CD14-positive monocyte (primary cell): ENCODE measurements around the gene RIMBP2. TPM values are rescaled to one million over a fixed set of nuclear protein-coding genes. Genes with fewer than 3 reads are reported as not detected.

Experiments
- DNase-seq, 3 donors: peaks; one replicate each; pipeline ENCODE4 v3.0.0-alpha.2; 2011 to 2022
- H2AFZ ChIP-seq: 2 replicates; pipeline ENCODE4 v1.6.0; 2012; ENCODE audit warnings: mild to moderate bottlenecking, low read depth, low read length, inconsistent platforms; ENCODE audit not compliant: insufficient read depth, poor library complexity, severe bottlenecking
- H3K27ac ChIP-seq, 2 donors: 1 replicate in 1 of 2; 2 replicates in 1 of 2; pipeline ENCODE4 v1.5.1; 2012 to 2013; ENCODE audit warnings: low read length in 2 of 2, control low read depth in 1 of 2, inconsistent platforms in 1 of 2, low read depth in 1 of 2, mild to moderate bottlenecking in 1 of 2
- H3K27me3 ChIP-seq, 2 donors: one replicate each; pipeline versions ENCODE4 v1.6.0 to v1.6.1; 2011 to 2013; ENCODE audit warnings: low read length in 2 of 2; ENCODE audit not compliant: control insufficient read depth in 2 of 2, insufficient read depth in 2 of 2
- H3K36me3 ChIP-seq, 2 donors: replicated peaks in 1 of 2; 1 replicate in 1 of 2; 2 replicates in 1 of 2; pipeline versions ENCODE4 v1.5.1 to v1.6.1; 2012 to 2013; ENCODE audit warnings: low read length in 2 of 2, control low read depth in 1 of 2, inconsistent platforms in 1 of 2, mild to moderate bottlenecking in 1 of 2; ENCODE audit not compliant: insufficient read depth in 2 of 2, control insufficient read depth in 1 of 2
- H3K4me1 ChIP-seq, 2 donors: 1 replicate in 1 of 2; 2 replicates in 1 of 2; pipeline versions ENCODE4 v1.5.1 to v1.6.1; 2012 to 2013; ENCODE audit warnings: low read length in 2 of 2, control low read depth in 1 of 2, inconsistent platforms in 1 of 2, mild to moderate bottlenecking in 1 of 2, moderate library complexity in 1 of 2; ENCODE audit not compliant: insufficient read depth in 2 of 2, control insufficient read depth in 1 of 2
- H3K4me2 ChIP-seq: replicated peaks from 2 replicates; pipeline ENCODE3; 2012; ENCODE audit warnings: low read length, moderate library complexity, mild to moderate bottlenecking; ENCODE audit not compliant: poor library complexity, severe bottlenecking; ENCODE audit errors: extremely low read depth
- H3K4me3 ChIP-seq, 3 experiments: fragments of 200-600 bp in 1 of 3; sonication (generic) in 1 of 3; replicated peaks in 1 of 3; 1 replicate in 2 of 3; 2 replicates in 1 of 3; pipeline ENCODE4 v1.5.1; 2011 to 2013; ENCODE audit warnings: low read length in 3 of 3, mild to moderate bottlenecking in 3 of 3, control low read depth in 2 of 3, low read depth in 2 of 3, inconsistent platforms in 1 of 3, moderate library complexity in 1 of 3
- H3K79me2 ChIP-seq: 2 replicates; pipeline ENCODE4 v1.6.0; 2012; ENCODE audit warnings: mild to moderate bottlenecking, control low read depth, inconsistent platforms, low read length, moderate library complexity; ENCODE audit not compliant: insufficient read depth
- H3K9ac ChIP-seq: 2 replicates; pipeline ENCODE4 v1.6.0; 2017; ENCODE audit warnings: low read length, mild to moderate bottlenecking; ENCODE audit not compliant: insufficient read depth, poor library complexity, severe bottlenecking
- H3K9me3 ChIP-seq, 2 donors: replicated peaks in 1 of 2; 1 replicate in 1 of 2; 2 replicates in 1 of 2; pipeline versions ENCODE4 v1.5.1 to v1.6.1; 2012 to 2013; ENCODE audit warnings: low read length in 2 of 2, control low read depth in 1 of 2; ENCODE audit not compliant: control insufficient read depth in 1 of 2, insufficient read depth in 1 of 2
- H4K20me1 ChIP-seq: 2 replicates; pipeline ENCODE4 v1.6.0; 2012; ENCODE audit warnings: mild to moderate bottlenecking, low read length, control low read depth, moderate library complexity; ENCODE audit not compliant: insufficient read depth
- H3K27ac Mint-ChIP-seq, 7 donors: one replicate each; pipeline ENCODE4 v1.8.0; 2020; ENCODE audit warnings: mild to moderate bottlenecking in 7 of 7, mixed read lengths in 7 of 7, moderate library complexity in 6 of 7, inconsistent platforms in 2 of 7
- H3K27me3 Mint-ChIP-seq, 3 donors: one replicate each; pipeline ENCODE4 v1.8.0; 2021 to 2022; ENCODE audit warnings: low read depth in 3 of 3, mild to moderate bottlenecking in 3 of 3, mixed read lengths in 3 of 3, moderate library complexity in 3 of 3, inconsistent platforms in 1 of 3
- H3K36me3 Mint-ChIP-seq, 2 donors: one replicate each; pipeline ENCODE4 v1.8.0; 2020; ENCODE audit warnings: mixed read lengths in 2 of 2, inconsistent platforms in 1 of 2, mild to moderate bottlenecking in 1 of 2
- H3K4me1 Mint-ChIP-seq: one replicate; pipeline ENCODE4 v1.8.0; 2020; ENCODE audit warnings: mild to moderate bottlenecking, mixed read lengths
- H3K4me3 Mint-ChIP-seq, 2 donors: one replicate each; pipeline ENCODE4 v1.8.0; 2020; ENCODE audit warnings: mild to moderate bottlenecking in 2 of 2, mixed read lengths in 2 of 2, moderate library complexity in 1 of 2
- H3K9me3 Mint-ChIP-seq, 7 donors: one replicate each; pipeline ENCODE4 v1.8.0; 2020 to 2022; ENCODE audit warnings: mixed read lengths in 7 of 7, mild to moderate bottlenecking in 6 of 7, moderate library complexity in 6 of 7, inconsistent platforms in 2 of 7
- CTCF ChIP-seq: fragments of 200-600 bp; IDR thresholded peaks from one replicate; pipeline ENCODE4 v1.8.0; 2022; ENCODE audit warnings: antibody characterized with exemption, mild to moderate bottlenecking
- WGBS: methylation state at CpG from one replicate; pipeline ENCODE4 v1.1.5; 2013; ENCODE audit warnings: missing lambda C conversion rate; ENCODE audit not compliant: insufficient coverage; 5-methylcytosine and 5-hydroxymethylcytosine counted together
- intact Hi-C, 2 donors: fragments of 100-400 bp; cut with micrococcal nuclease; formaldehyde crosslinking; loops; one replicate each; pipeline versions ENCODE4 v1.15.0 to v1.15.1; 2023
- polyA plus RNA-seq, 3 donors: library from polyadenylated mRNA; depleted of rRNA in 1 of 3; unstranded in 2 of 3; stranded (reverse) in 1 of 3; fragments of 300-500 nt in 2 of 3; fragments of >200 nt in 1 of 3; fragmentation: Illumina TruSeq in 2 of 3; gene quantifications; 1 replicate in 2 of 3; 2 replicates in 1 of 3; pipeline ENCODE4 v1.2.3, GENCODE V29; 2012 to 2021

Gene RIMBP2
- polyA plus RNA-seq, 3 donors: not detected

GRCh38 chr12:130602251-130602650 is 113.8 kb downstream of the RIMBP2 start:
- Histone ChIP-seq H3K27me3 (no peaks in the 10 kb centered on the region), H3K79me2 (no peaks in the 10 kb centered on the region), H3K27ac (no peak overlapping the region), H3K36me3 (no peaks in the 10 kb centered on the region), H3K9me3 (peaks cover 8 to 9% of the 10 kb centered on the region in 2 donors), H4K20me1 (no peaks in the 10 kb centered on the region), H3K4me3 (no peak overlapping the region), H3K4me1 (no peaks in the 10 kb centered on the region), H3K9ac (no peak overlapping the region), H3K4me2 (no peak overlapping the region), H2AFZ (no peak overlapping the region)
- H3K27ac Mint-ChIP-seq: no peak overlapping the region
- no peak overlapping the region for H3K4me3 Mint-ChIP-seq
- H3K36me3 Mint-ChIP-seq: no peaks in the 10 kb centered on the region
- no peak for DNase-seq
- H3K4me1 Mint-ChIP-seq: no peaks in the 10 kb centered on the region
- H3K9me3 Mint-ChIP-seq: peaks cover 2 to 16% (median 7%) of the 10 kb centered on the region in 7 donors
- H3K27me3 Mint-ChIP-seq: peaks cover 0 to 3% (median 2%) of the 10 kb centered on the region in 3 donors
- 93% methylated on average over 8 of the region's 8 CpGs for WGBS
- no peak for TF ChIP-seq CTCF
- intact Hi-C loops: no loop called here

GRCh38 chr12:130601327-130601726 is 114.8 kb downstream of the RIMBP2 start:
- no peaks in the 10 kb centered on the region for H3K79me2 ChIP-seq
- Mint-ChIP-seq H3K9me3 (peaks cover 2 to 17% (median 9%) of the 10 kb centered on the region in 7 donors), H3K4me1 (no peaks in the 10 kb centered on the region), H3K27me3 (peaks cover 0 to 3% (median 0%) of the 10 kb centered on the region in 3 donors), H3K36me3 (no peaks in the 10 kb centered on the region), H3K4me3 (no peak overlapping the region), H3K27ac (no peak overlapping the region)
- no CpG with 5 or more reads among the region's 1 CpG for WGBS
- intact Hi-C loops: no loop called here
- H3K27me3 ChIP-seq: no peaks in the 10 kb centered on the region
- H2AFZ ChIP-seq: no peak overlapping the region
- TF ChIP-seq CTCF: no peak
- no peaks in the 10 kb centered on the region for H4K20me1 ChIP-seq
- no peak for DNase-seq
- no peak overlapping the region for H3K4me2 ChIP-seq
- H3K36me3 ChIP-seq: no peaks in the 10 kb centered on the region
- no peak overlapping the region for H3K9ac ChIP-seq
- no peaks in the 10 kb centered on the region for H3K4me1 ChIP-seq
- H3K9me3 ChIP-seq: peaks cover 8 to 12% of the 10 kb centered on the region in 2 donors
- H3K4me3 ChIP-seq: no peak overlapping the region
- no peak overlapping the region for H3K27ac ChIP-seq
